ENCODE measurements around the gene FES. TPM values are rescaled to one million over a fixed set of nuclear protein-coding genes. Genes with fewer than 3 reads are reported as not detected.

The FES gene
- polyA plus RNA-seq, 1 donor from 2014 or later = 7.7 TPM

GRCh38 chr15:90851940-90852339 is 32.4 kb upstream of the FES start:
- H3K9me3 Mint-ChIP-seq = peaks cover 0 to 2% (median 0%) of the 10 kb centered on the region in 3 donors
- peaks cover 6% of the 10 kb centered on the region for H3K27me3 Mint-ChIP-seq
- peak overlapping the region; percentile 91 to 95 (median 93) for H3K27ac Mint-ChIP-seq
- peaks cover 8% of the 10 kb centered on the region for H3K36me3 Mint-ChIP-seq
- H3K4me1 Mint-ChIP-seq = peaks cover 38 to 54% (median 52%) of the 10 kb centered on the region in 3 donors
- H3K4me3 Mint-ChIP-seq = peak overlapping the region in 3 of 4 donors; percentile 79 to 92 (median 79)

GRCh38 chr15:90855139-90855538 is 29.2 kb upstream of the FES start:
- Mint-ChIP-seq H3K9me3 (peaks cover 0 to 2% (median 0%) of the 10 kb centered on the region in 3 donors), H3K27me3 (peaks cover 6% of the 10 kb centered on the region), H3K4me1 (peaks cover 47 to 65% (median 64%) of the 10 kb centered on the region in 3 donors), H3K36me3 (peaks cover 7% of the 10 kb centered on the region), H3K27ac (peak overlapping the region in 2 of 3 donors; percentile 90 to 91), H3K4me3 (peak overlapping the region in 2 of 4 donors; percentile 31 to 85)

DNA sequence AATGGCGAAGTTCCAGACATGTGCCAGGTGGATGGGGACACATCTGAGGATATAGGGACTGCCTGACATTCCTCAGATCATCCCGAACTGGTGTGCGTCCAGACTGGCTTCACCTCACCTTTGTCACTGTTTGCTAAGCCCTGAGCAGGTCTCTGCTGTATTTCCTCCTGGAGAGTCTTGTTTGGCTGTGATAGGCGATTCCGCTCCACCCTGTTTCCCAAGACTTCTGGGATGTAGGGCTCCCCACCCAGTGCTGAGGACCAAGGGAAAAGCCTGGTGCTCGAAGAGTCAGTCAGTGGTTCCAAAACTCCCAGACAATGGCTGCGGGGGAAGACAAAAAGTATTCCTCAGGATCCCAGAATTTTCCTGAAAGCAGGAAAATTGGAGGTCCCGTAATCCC is 27.0 kb upstream of the FES start:
- no peaks in the 10 kb centered on the region for H3K9me3 Mint-ChIP-seq
- peaks cover 2% of the 10 kb centered on the region for H3K36me3 Mint-ChIP-seq
- H3K27ac Mint-ChIP-seq = peak overlapping the region; percentile 84 to 93 (median 91)
- no peak overlapping the region for H3K4me3 Mint-ChIP-seq
- peaks cover 42 to 49% (median 46%) of the 10 kb centered on the region in 3 donors for H3K4me1 Mint-ChIP-seq
- H3K27me3 Mint-ChIP-seq = peaks cover 3% of the 10 kb centered on the region

DNA sequence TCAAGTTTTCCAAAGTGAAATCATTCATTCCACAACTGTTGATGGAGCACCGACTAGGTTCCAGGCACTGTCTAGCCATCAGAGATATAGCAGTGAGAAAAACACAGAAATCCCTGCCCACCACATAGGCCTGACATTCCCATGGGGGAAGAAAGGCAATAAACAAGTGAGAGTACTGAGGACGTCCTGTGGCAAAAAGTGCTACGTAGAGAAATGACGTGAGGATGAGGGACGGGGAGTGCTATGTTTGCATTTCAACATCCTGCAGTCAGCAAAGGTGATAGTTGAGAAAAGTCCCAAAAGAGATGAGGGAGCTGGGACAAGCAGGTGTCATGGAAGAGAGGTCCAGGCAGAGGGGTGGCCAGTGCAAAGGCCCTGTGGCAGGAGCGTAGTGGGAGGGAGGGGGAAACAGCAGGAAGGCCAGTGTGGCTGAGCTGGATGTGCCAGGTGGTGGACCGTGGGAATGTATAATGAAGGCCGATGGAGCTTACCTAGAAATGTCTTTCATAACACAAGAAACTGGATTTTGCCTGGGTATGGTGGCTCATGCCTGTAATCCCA is 26.3 kb upstream of the FES start:
- Mint-ChIP-seq H3K27me3 (peaks cover 3% of the 10 kb centered on the region), H3K9me3 (no peaks in the 10 kb centered on the region), H3K27ac (peak overlapping the region in 2 of 3 donors; percentile 84 to 91), H3K4me1 (peaks cover 37 to 43% (median 40%) of the 10 kb centered on the region in 3 donors), H3K4me3 (peak overlapping the region in 3 of 4 donors; percentile 4 to 76 (median 75)), H3K36me3 (peaks cover 2% of the 10 kb centered on the region)

- peaks cover 37 to 44% (median 41%) of the 10 kb centered on the region in 3 donors for H3K4me1 Mint-ChIP-seq
- H3K4me3 Mint-ChIP-seq = peak overlapping the region in 1 of 4 donors; percentile 75
- no peaks in the 10 kb centered on the region for H3K9me3 Mint-ChIP-seq
- H3K27ac Mint-ChIP-seq = no peak overlapping the region
- H3K27me3 Mint-ChIP-seq = peaks cover 2% of the 10 kb centered on the region
- H3K36me3 Mint-ChIP-seq = peaks cover 2% of the 10 kb centered on the region
Measured at GRCh38 chr15:90859234-90860131, 24.8 kb upstream of the FES start.

DNA sequence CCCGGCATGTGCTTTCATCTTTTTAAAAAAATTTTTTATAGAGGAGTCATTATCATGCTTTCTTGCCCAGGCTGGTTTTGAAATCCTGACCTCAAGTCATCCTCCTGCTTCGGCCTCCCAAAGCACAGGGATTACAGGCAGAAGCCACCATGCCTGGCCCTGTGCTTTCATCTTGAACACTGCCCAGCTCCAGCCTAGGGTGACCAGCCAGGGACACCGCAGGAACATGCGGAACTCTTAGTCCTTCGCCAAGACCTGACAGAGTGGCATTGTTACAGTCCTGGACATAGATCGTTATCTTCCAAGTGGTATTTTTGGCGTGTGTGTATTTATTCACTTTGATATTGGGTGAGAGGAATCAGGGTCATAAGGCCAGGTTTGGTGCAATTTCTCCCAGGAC is 23.9 kb upstream of the FES start:
- no peaks in the 10 kb centered on the region for H3K27me3 Mint-ChIP-seq
- no peaks in the 10 kb centered on the region for H3K9me3 Mint-ChIP-seq
- no peak overlapping the region for H3K4me3 Mint-ChIP-seq
- H3K27ac Mint-ChIP-seq = no peak overlapping the region
- H3K4me1 Mint-ChIP-seq = peaks cover 32 to 36% (median 35%) of the 10 kb centered on the region in 3 donors
- H3K36me3 Mint-ChIP-seq = peaks cover 2% of the 10 kb centered on the region

DNA sequence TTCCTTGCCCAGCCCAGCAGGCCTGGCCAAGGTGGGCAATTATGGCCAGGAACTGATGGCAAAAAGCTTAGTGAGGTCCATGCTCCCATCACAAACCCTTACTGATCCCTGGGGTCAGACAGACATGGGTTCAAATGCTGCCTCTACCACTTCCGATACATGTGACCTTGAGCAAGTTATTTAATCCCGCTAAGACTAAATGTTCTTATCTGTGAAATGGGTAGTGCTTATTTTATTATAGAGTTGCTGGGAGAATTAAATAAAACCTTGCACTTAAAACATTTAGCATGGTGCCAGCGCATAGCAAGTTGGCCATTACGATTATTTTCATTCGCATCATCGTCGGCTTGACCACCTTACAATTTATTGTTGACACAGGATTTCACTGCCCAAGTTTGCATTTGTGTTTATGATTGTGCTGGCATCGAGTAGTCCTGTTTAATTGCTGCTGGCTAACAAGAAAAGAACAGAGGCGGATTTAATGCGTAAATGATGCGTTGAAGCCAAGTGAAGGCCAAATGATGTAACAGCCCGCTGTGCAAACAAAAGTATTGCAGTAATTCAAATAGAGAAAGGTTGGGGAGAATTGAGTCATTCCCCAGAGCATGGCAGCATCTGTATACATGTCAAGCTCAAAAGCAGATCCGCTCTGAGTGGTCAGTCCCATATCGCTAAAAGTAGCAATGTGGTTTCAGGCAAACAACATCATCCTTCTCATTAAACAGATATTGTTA is 23.2 kb upstream of the FES start:
- Mint-ChIP-seq H3K4me1 (peaks cover 26 to 30% (median 29%) of the 10 kb centered on the region in 3 donors), H3K36me3 (peaks cover 2% of the 10 kb centered on the region), H3K9me3 (no peaks in the 10 kb centered on the region), H3K4me3 (no peak overlapping the region), H3K27me3 (no peaks in the 10 kb centered on the region), H3K27ac (no peak overlapping the region)

DNA sequence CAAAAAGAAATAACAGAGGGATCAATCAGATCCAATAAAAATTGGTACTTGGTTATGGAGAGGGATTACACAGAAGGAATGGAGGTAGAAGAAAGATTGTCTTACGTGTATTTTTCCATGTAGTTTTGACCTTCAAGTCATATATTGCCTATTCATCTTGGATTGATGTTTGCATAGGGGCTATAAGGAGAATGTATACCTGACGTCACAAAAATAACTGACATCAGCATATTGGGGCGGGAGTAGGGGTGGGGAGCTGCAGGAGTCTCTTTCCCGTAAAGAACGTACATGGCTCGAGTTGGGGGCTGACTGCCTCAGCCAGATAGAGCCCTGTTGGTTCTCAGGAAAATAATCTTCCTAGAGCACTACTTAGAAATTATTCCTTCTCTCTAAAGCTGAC is 21.8 kb upstream of the FES start:
- Mint-ChIP-seq H3K9me3 (no peaks in the 10 kb centered on the region), H3K4me3 (no peak overlapping the region), H3K36me3 (peaks cover 2% of the 10 kb centered on the region), H3K4me1 (peaks cover 19 to 24% (median 19%) of the 10 kb centered on the region in 3 donors), H3K27ac (no peak overlapping the region), H3K27me3 (no peaks in the 10 kb centered on the region)

GRCh38 chr15:90862964-90863778 is 21.1 kb upstream of the FES start:
- Mint-ChIP-seq H3K4me3 (peak overlapping the region in 1 of 4 donors; percentile 22), H3K27me3 (no peaks in the 10 kb centered on the region), H3K9me3 (no peaks in the 10 kb centered on the region), H3K27ac (peak overlapping the region in 1 of 3 donors; percentile 6), H3K4me1 (peaks cover 13 to 18% (median 13%) of the 10 kb centered on the region in 3 donors), H3K36me3 (peaks cover 2% of the 10 kb centered on the region)

DNA sequence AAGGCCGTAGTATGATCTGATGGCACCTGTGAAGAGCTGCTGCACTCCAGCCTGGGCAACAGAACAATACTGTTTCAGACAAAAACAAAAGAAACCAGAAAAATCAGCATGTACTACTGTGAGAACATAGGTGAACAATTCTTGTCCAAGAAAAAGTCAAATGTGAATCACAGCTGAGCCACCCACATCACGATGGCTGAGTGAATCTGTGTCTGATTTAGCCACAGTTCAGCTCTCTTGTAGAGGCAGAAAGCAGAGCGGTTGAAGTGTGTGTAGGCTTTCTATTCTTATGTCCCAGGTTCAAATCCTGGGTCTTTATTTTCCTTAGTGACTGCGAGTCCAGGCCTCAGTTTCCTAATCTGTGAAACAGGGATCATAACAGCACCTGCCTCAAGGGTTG is 20.3 kb upstream of the FES start:
- Mint-ChIP-seq H3K27ac (no peak overlapping the region), H3K4me3 (no peak overlapping the region), H3K4me1 (peaks cover 16 to 22% (median 20%) of the 10 kb centered on the region in 3 donors), H3K36me3 (peaks cover 2% of the 10 kb centered on the region), H3K27me3 (no peaks in the 10 kb centered on the region), H3K9me3 (no peaks in the 10 kb centered on the region)

DNA sequence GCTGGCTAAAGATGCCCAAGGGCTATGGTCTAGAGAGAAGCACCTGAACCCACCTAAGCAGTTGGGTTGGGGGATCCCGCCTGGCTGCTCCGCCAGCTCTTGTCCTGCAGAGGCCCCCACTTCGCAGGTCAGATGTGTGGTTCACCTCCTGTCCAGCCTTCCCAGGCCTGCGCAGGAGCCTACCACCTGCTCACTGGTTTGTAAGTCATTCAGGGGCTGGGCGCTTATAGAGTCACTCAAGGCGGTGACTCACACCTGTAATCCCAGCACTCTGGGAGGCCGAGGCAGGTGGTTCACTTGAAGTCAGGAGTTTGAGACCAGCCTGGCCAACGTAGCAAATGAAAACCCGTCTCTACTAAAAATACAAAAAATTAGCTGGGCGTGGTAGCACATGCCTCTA is 19.8 kb upstream of the FES start:
- no peak overlapping the region for H3K4me3 Mint-ChIP-seq
- H3K27ac Mint-ChIP-seq = no peak overlapping the region
- H3K27me3 Mint-ChIP-seq = no peaks in the 10 kb centered on the region
- H3K4me1 Mint-ChIP-seq = peaks cover 15 to 28% (median 24%) of the 10 kb centered on the region in 3 donors
- H3K9me3 Mint-ChIP-seq = no peaks in the 10 kb centered on the region
- H3K36me3 Mint-ChIP-seq = peaks cover 2% of the 10 kb centered on the region

- H3K36me3 Mint-ChIP-seq = no peaks in the 10 kb centered on the region
- no peaks in the 10 kb centered on the region for H3K27me3 Mint-ChIP-seq
- no peak overlapping the region for H3K27ac Mint-ChIP-seq
- H3K9me3 Mint-ChIP-seq = no peaks in the 10 kb centered on the region
- H3K4me3 Mint-ChIP-seq = no peak overlapping the region
- H3K4me1 Mint-ChIP-seq = peaks cover 26 to 40% (median 34%) of the 10 kb centered on the region in 3 donors
Measured at GRCh38 chr15:90865702-90866101, 18.6 kb upstream of the FES start.

GRCh38 chr15:90866161-90866715 is 18.1 kb upstream of the FES start:
- Mint-ChIP-seq H3K9me3 (no peaks in the 10 kb centered on the region), H3K36me3 (no peaks in the 10 kb centered on the region), H3K27ac (no peak overlapping the region), H3K4me1 (peaks cover 27 to 41% (median 35%) of the 10 kb centered on the region in 3 donors), H3K4me3 (peak overlapping the region in 1 of 4 donors; percentile 53), H3K27me3 (no peaks in the 10 kb centered on the region)

DNA sequence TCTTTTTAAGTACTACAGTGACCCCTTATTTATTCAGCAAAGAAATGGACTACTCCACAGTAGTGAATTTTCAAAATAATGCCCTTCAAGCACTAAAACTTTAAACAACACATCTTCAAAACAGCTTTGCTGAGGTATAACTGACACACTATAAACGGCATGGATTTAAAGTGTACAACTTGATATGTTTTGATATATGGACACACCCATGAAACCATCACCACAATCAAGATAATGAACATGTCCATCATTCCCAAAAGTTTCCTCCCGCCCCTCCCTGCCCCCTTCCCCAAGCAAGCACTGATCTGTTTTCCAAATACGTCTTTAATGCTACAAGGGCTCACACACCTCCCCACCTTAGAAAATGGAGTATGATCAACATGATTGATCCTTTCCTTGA is 17.5 kb upstream of the FES start:
- no peaks in the 10 kb centered on the region for H3K36me3 Mint-ChIP-seq
- no peaks in the 10 kb centered on the region for H3K9me3 Mint-ChIP-seq
- H3K4me3 Mint-ChIP-seq = peak overlapping the region in 1 of 4 donors; percentile 59
- peaks cover 27 to 39% (median 35%) of the 10 kb centered on the region in 3 donors for H3K4me1 Mint-ChIP-seq
- peak overlapping the region in 1 of 3 donors; percentile 43 for H3K27ac Mint-ChIP-seq
- no peaks in the 10 kb centered on the region for H3K27me3 Mint-ChIP-seq
